Uterus (tissue), 4 donors: ENCODE measurements around the gene ANXA6. TPM values are rescaled to one million over a fixed set of nuclear protein-coding genes. Genes with fewer than 3 reads are reported as not detected.

Experiments
- DNase-seq, 2 donors: peaks; one replicate each; pipeline ENCODE4 v3.0.0-alpha.2; 2019 to 2020
- H3K27ac ChIP-seq, 2 donors: fragments of 200-600 bp; sonication (generic); 1 replicate in 1 of 2; 2 replicates in 1 of 2; pipeline ENCODE4 v1.5.1; 2016 to 2018
- H3K27me3 ChIP-seq, 2 donors: fragments of 200-600 bp; sonication (generic); one replicate each; pipeline ENCODE4 v1.5.1; 2018 to 2019; ENCODE audit warnings: control low read depth in 1 of 2
- H3K36me3 ChIP-seq, 2 donors: fragments of 200-600 bp; sonication (generic); one replicate each; pipeline ENCODE4 v1.5.1; 2019; ENCODE audit warnings: control low read depth in 1 of 2
- H3K4me1 ChIP-seq, 2 donors: fragments of 200-600 bp; sonication (generic); one replicate each; pipeline ENCODE4 v1.5.1; 2018 to 2019; ENCODE audit warnings: control low read depth in 1 of 2
- H3K4me3 ChIP-seq, 2 donors: fragments of 200-600 bp; sonication (generic); 1 replicate in 1 of 2; 2 replicates in 1 of 2; pipeline ENCODE4 v1.5.1; 2018 to 2019; ENCODE audit warnings: mild to moderate bottlenecking in 1 of 2
- H3K9me3 ChIP-seq, 2 donors: fragments of 200-600 bp; sonication (generic); one replicate each; pipeline ENCODE4 v1.5.1; 2019; ENCODE audit warnings: control low read depth in 1 of 2
- POLR2A ChIP-seq, 2 donors: fragments of 450-650 bp; IDR thresholded peaks; one replicate each; pipeline ENCODE4 v1.6.1; 2016; ENCODE audit warnings: antibody characterized with exemption in 2 of 2, mild to moderate bottlenecking in 1 of 2, moderate library complexity in 1 of 2
- intact Hi-C: fragments of 100-400 bp; cut with DNase I; formaldehyde crosslinking; loops from one replicate; pipeline ENCODE4 v1.15.1; 2023; ENCODE audit warnings: low total_unique reads
- total RNA-seq, 4 donors: library from RNA; depleted of rRNA in 3 of 4; stranded (reverse); fragments of >200 nt in 3 of 4; gene quantifications; one replicate each; pipeline versions ENCODE4 v1.1.0 to v1.2.4, GENCODE V29; 2014 to 2023
- TF ChIP-seq, protein P1 (sequence below), 4 experiments: fragments of 200-600 bp in 2 of 4; fragments of 450-650 bp in 2 of 4; sonication (generic) in 2 of 4; IDR thresholded peaks; one replicate each; pipeline ENCODE4 v1.5.1; 2016 to 2019; ENCODE audit warnings: antibody characterized with exemption in 4 of 4, mild to moderate bottlenecking in 2 of 4, moderate library complexity in 1 of 4
- donor health status: DM: yes; HTN: yes; CAD: no.

ANXA6 gene
- total RNA-seq, 4 donors from 2014 or later: 131 to 346 (median 252) TPM

DNA sequence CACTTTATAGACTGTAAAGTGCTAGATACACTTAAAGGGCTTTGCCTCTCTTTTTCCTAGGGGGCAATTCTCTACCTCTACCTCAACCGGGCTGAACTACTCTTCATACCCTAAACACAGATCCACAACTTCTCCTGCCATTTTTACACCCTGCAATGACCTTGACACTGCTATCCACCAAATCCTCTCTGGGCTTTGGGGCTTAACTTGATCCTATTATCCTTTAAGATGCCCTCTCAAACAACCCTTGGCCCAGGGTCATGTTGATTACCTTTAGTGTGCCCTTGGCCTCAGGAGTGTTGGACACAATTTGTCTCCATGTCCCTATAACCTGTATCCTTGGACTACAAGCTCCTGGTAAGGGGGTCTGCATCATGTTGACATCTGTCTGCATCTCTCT is 19.5 kb downstream of the ANXA6 start:
- intact Hi-C loops: no loop called here
- Histone ChIP-seq H3K4me1 (no peaks in the 10 kb centered on the region), H3K27ac (no peak overlapping the region), H3K9me3 (no peaks in the 10 kb centered on the region), H3K36me3 (no peaks in the 10 kb centered on the region), H3K4me3 (no peak overlapping the region), H3K27me3 (no peaks in the 10 kb centered on the region)
- DNase-seq: no peak
- TF ChIP-seq POLR2A (IDR thresholded peaks at IDR 0.05): no peak
- TF ChIP-seq, protein P1, sequence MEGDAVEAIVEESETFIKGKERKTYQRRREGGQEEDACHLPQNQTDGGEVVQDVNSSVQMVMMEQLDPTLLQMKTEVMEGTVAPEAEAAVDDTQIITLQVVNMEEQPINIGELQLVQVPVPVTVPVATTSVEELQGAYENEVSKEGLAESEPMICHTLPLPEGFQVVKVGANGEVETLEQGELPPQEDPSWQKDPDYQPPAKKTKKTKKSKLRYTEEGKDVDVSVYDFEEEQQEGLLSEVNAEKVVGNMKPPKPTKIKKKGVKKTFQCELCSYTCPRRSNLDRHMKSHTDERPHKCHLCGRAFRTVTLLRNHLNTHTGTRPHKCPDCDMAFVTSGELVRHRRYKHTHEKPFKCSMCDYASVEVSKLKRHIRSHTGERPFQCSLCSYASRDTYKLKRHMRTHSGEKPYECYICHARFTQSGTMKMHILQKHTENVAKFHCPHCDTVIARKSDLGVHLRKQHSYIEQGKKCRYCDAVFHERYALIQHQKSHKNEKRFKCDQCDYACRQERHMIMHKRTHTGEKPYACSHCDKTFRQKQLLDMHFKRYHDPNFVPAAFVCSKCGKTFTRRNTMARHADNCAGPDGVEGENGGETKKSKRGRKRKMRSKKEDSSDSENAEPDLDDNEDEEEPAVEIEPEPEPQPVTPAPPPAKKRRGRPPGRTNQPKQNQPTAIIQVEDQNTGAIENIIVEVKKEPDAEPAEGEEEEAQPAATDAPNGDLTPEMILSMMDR (IDR thresholded peaks at IDR 0.05): no peak

DNA sequence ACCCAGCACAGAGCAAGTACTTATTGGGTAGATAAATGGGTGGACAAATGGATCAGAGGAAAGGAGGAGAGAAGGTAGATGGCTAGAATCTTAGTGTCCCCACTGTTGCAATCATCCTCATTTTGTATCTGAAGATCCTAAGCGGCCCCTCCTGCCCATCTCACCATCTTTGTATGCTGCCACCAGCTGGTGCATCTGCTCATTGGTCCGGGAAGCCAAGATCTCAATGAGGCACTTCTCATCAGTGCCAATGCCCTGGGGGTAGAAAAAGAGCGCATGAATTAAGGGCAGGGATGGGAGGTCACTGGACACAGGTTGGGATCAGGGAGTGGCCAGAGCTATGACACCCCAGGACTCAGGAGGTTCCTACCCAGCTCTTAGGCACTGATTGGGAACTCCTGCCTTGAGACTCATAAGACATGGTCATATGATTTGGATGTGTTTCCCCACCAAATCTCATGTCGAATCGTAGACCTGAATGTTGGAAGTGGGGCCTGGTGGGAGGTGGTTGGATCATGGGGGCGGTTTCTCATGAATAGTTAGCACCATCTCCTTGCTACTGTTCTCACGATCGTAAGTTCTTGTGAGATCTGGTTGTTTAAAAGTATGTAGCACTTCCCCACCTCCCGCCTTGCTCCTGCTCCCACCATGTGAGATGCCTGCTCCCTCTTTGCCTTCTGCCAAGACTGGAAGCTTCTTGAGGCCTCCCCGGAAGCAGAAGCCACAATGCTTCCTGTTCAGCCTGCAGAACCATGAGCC is 20.3 kb downstream of the ANXA6 start:
- Histone ChIP-seq H3K4me3 (no peak overlapping the region), H3K9me3 (no peaks in the 10 kb centered on the region), H3K36me3 (no peaks in the 10 kb centered on the region), H3K27ac (no peak overlapping the region), H3K27me3 (no peaks in the 10 kb centered on the region), H3K4me1 (no peaks in the 10 kb centered on the region)
- intact Hi-C loops: no loop called here
- TF ChIP-seq POLR2A (IDR thresholded peaks at IDR 0.05): no peak
- TF ChIP-seq, protein P1 (IDR thresholded peaks at IDR 0.05): no peak
- no peak for DNase-seq

DNA sequence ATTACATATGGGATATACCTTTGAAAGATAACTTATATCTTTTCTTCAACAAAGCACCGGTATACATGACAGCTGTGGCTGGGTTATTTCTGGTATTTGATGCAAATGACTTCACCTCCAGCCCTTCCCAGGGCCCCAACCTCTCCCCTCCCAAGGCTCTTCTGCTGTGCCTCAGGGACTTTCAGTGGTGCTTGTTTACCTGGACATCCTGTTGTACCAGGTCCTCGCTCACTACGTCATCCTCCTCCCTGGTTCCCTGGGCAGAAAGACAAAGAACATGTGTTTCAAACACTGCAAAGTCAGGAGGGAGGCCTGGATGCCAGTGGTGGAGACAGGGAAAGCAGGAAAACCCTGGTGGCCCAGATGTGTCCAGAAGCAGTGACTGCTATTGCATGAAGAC is 23.4 kb downstream of the ANXA6 start:
- Histone ChIP-seq H3K36me3 (no peaks in the 10 kb centered on the region), H3K27ac (no peak overlapping the region), H3K4me3 (no peak overlapping the region), H3K4me1 (no peaks in the 10 kb centered on the region), H3K27me3 (no peaks in the 10 kb centered on the region), H3K9me3 (no peaks in the 10 kb centered on the region)
- intact Hi-C loops: no loop called here
- no peak for TF ChIP-seq POLR2A (IDR thresholded peaks at IDR 0.05)
- TF ChIP-seq, protein P1 (IDR thresholded peaks at IDR 0.05): no peak
- DNase-seq: no peak

DNA sequence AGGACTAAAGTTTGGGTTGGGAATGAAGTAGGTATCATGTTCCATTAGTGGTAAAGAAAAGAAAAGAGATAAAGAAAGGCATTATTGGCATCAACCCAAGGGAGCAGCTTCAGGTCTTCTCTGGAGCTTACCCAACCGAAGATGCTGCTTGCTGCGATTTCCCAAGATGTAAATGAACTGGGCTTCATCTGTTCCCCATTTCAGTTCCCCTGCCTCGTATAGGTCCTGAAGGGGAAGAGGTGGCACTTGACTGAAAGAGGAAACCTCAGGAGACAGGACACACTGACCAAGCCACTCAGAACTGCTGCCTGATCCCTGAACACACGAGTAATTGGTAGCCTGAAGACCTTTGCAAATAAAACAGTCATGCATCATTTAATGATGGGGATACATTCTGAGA is 24.6 kb downstream of the ANXA6 start:
- H3K27ac ChIP-seq: no peak overlapping the region
- H3K36me3 ChIP-seq: no peaks in the 10 kb centered on the region
- H3K27me3 ChIP-seq: no peaks in the 10 kb centered on the region
- H3K9me3 ChIP-seq: no peaks in the 10 kb centered on the region
- intact Hi-C loops: no loop called here
- DNase-seq: no peak
- no peak overlapping the region for H3K4me3 ChIP-seq
- TF ChIP-seq, protein P1 (IDR thresholded peaks at IDR 0.05): no peak
- no peak for TF ChIP-seq POLR2A (IDR thresholded peaks at IDR 0.05)
- no peaks in the 10 kb centered on the region for H3K4me1 ChIP-seq

DNA sequence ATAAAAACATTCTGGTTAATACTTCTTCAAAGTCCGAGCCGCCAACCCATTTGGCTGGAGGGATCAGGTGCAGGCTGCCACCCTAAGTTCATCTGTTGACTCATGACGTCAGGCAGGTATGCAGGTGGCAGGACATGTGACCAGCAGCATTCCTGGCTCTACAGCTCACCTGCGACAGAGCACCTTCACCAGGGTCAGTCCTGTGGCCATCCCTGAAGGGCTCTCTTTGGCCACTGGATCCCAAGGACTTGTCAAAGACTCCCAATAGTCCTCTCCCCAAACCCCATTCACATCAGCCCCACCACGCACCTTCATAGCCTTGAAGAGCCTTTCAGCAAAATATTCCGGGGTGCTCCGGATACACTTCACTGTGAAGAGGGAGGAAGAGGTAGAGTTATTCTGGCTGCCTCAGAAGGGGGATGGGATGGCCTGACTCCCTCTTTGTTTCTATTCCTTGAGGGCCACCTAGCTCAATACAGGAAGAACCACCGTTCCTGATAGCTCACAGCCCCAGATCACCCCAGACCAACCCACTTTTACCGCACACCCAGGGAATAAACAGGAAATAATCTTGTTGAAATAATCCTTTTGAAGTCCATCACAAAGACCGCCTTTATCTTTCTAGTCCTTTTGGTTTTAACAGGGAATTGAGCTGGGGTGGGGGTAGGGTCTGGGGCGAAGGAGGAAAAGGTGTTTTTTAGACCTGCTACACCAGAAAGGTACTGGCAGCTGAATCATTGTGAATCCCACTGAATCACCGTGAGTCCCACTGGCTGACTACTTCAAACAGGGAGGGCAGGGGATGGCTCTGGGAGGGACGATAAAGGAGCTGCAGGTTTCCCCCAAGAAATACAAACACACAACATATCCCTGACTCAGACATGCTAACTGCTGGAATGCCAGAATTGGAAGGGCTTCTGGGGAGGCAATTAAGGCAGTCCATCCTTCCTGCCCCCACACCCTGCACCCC is 26.4 kb downstream of the ANXA6 start:
- Histone ChIP-seq H3K27me3 (no peaks in the 10 kb centered on the region), H3K4me3 (no peak overlapping the region), H3K27ac (no peak overlapping the region), H3K36me3 (no peaks in the 10 kb centered on the region), H3K9me3 (no peaks in the 10 kb centered on the region), H3K4me1 (no peaks in the 10 kb centered on the region)
- TF ChIP-seq, protein P1 (IDR thresholded peaks at IDR 0.05): no peak
- no peak for TF ChIP-seq POLR2A (IDR thresholded peaks at IDR 0.05)
- no peak for DNase-seq
- intact Hi-C loops: no loop called here
